ENCODE data around the gene CA5A. TPM values are rescaled to one million over a fixed set of nuclear protein-coding genes. Genes with fewer than 3 reads are reported as not detected.

Gene CA5A
- total and polyA plus RNA-seq, 9 of the 15 experiments (the other 6 are each of a cell fraction or from before 2014, with no cell fraction given), result not detected

DNA sequence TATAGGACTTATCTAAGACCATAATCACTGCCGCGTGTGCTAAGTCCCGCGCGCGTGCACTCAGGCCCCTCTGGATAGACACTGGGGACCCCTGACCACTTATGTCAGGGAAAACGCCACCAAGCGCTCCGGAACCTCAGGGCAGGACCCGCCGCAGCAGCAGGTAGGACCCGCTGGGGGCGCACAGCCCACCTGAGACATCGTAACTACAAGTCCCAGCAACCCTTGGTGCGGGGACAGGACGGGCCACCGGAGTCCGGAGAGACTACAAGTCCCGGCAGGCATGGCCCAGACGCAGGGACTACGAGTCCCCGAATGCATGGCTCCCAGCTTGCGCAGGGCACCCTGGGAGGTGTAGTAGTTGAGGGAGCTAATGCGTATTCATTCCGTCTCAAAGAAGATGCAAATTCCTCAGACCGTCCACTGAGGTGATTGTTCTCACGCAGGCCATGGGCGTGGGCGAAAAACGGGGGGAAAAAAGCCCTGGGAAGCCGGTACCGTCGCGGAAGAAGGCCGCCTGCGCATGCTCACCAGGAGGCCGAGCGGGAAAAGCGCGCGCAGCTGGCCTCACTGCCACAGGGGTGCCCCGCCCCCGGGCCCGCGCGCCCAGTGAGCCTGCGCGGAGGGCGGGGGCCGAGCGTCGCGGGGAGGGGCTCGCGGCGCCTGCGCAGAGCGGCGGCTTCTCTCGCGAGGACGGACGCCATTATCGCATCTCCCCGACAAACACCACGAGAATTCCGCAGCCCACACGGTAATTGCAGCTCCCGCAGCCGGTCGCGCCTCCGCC is 14.6 kb upstream of the CA5A start, which contains the start of gene BANP (continued):
- TF ChIP-seq SIN3A (IDR thresholded peaks at IDR 0.05; ENCODE audit: borderline replicate concordance in 2 of 2, control insufficient read depth in 1 of 2, low read depth in 2 of 2, low read length in 2 of 2), result peak in 1 of 2 experiments; percentile 91; a peak in 2 of 4 replicates
- peak; percentile 77 for TF ChIP-seq PHF20 (IDR thresholded peaks at IDR 0.05; ENCODE audit: partially characterized antibody)
- TF ChIP-seq, protein P1, sequence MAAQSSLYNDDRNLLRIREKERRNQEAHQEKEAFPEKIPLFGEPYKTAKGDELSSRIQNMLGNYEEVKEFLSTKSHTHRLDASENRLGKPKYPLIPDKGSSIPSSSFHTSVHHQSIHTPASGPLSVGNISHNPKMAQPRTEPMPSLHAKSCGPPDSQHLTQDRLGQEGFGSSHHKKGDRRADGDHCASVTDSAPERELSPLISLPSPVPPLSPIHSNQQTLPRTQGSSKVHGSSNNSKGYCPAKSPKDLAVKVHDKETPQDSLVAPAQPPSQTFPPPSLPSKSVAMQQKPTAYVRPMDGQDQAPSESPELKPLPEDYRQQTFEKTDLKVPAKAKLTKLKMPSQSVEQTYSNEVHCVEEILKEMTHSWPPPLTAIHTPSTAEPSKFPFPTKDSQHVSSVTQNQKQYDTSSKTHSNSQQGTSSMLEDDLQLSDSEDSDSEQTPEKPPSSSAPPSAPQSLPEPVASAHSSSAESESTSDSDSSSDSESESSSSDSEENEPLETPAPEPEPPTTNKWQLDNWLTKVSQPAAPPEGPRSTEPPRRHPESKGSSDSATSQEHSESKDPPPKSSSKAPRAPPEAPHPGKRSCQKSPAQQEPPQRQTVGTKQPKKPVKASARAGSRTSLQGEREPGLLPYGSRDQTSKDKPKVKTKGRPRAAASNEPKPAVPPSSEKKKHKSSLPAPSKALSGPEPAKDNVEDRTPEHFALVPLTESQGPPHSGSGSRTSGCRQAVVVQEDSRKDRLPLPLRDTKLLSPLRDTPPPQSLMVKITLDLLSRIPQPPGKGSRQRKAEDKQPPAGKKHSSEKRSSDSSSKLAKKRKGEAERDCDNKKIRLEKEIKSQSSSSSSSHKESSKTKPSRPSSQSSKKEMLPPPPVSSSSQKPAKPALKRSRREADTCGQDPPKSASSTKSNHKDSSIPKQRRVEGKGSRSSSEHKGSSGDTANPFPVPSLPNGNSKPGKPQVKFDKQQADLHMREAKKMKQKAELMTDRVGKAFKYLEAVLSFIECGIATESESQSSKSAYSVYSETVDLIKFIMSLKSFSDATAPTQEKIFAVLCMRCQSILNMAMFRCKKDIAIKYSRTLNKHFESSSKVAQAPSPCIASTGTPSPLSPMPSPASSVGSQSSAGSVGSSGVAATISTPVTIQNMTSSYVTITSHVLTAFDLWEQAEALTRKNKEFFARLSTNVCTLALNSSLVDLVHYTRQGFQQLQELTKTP (IDR thresholded peaks at IDR 0.05; ENCODE audit: low read depth in 1 of 2, partially characterized antibody in 2 of 2), result peak; percentile 56 to 100
- no peak for TF ChIP-seq HNRNPUL1 (IDR thresholded peaks at IDR 0.05; ENCODE audit: low read length)
- peak; percentile 78 for TF ChIP-seq ZNF239 (CRISPR knock-in tag; IDR thresholded peaks at IDR 0.05)
- no peak for TF ChIP-seq ZNF282 (CRISPR knock-in tag; IDR thresholded peaks at IDR 0.05)
- TF ChIP-seq JUNB (CRISPR knock-in tag; conservative IDR thresholded peaks at IDR 0.05), result no peak
- TF ChIP-seq, protein P2, sequence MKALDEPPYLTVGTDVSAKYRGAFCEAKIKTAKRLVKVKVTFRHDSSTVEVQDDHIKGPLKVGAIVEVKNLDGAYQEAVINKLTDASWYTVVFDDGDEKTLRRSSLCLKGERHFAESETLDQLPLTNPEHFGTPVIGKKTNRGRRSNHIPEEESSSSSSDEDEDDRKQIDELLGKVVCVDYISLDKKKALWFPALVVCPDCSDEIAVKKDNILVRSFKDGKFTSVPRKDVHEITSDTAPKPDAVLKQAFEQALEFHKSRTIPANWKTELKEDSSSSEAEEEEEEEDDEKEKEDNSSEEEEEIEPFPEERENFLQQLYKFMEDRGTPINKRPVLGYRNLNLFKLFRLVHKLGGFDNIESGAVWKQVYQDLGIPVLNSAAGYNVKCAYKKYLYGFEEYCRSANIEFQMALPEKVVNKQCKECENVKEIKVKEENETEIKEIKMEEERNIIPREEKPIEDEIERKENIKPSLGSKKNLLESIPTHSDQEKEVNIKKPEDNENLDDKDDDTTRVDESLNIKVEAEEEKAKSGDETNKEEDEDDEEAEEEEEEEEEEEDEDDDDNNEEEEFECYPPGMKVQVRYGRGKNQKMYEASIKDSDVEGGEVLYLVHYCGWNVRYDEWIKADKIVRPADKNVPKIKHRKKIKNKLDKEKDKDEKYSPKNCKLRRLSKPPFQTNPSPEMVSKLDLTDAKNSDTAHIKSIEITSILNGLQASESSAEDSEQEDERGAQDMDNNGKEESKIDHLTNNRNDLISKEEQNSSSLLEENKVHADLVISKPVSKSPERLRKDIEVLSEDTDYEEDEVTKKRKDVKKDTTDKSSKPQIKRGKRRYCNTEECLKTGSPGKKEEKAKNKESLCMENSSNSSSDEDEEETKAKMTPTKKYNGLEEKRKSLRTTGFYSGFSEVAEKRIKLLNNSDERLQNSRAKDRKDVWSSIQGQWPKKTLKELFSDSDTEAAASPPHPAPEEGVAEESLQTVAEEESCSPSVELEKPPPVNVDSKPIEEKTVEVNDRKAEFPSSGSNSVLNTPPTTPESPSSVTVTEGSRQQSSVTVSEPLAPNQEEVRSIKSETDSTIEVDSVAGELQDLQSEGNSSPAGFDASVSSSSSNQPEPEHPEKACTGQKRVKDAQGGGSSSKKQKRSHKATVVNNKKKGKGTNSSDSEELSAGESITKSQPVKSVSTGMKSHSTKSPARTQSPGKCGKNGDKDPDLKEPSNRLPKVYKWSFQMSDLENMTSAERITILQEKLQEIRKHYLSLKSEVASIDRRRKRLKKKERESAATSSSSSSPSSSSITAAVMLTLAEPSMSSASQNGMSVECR (CRISPR knock-in tag; IDR thresholded peaks at IDR 0.05), result peak; percentile 90
- no peak for TF ChIP-seq ZBTB8A (IDR thresholded peaks at IDR 0.05; ENCODE audit: partially characterized antibody)
- TF ChIP-seq MAFF (IDR thresholded peaks at IDR 0.05; ENCODE audit: low read length), result peak; percentile 31; the same call in 1 of the 2 replicates
- TF ChIP-seq, protein P3, sequence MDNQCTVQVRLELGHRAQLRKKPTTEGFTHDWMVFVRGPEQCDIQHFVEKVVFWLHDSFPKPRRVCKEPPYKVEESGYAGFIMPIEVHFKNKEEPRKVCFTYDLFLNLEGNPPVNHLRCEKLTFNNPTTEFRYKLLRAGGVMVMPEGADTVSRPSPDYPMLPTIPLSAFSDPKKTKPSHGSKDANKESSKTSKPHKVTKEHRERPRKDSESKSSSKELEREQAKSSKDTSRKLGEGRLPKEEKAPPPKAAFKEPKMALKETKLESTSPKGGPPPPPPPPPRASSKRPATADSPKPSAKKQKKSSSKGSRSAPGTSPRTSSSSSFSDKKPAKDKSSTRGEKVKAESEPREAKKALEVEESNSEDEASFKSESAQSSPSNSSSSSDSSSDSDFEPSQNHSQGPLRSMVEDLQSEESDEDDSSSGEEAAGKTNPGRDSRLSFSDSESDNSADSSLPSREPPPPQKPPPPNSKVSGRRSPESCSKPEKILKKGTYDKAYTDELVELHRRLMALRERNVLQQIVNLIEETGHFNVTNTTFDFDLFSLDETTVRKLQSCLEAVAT (IDR thresholded peaks at IDR 0.05), result no peak
- peak; percentile 97 for TF ChIP-seq POU5F1 (IDR thresholded peaks at IDR 0.05; ENCODE audit: borderline replicate concordance, low read depth, low read length, partially characterized antibody)
- no peak for TF ChIP-seq SRSF1 (IDR thresholded peaks at IDR 0.05; ENCODE audit: low read depth, low read length)
- TF ChIP-seq, protein P4, sequence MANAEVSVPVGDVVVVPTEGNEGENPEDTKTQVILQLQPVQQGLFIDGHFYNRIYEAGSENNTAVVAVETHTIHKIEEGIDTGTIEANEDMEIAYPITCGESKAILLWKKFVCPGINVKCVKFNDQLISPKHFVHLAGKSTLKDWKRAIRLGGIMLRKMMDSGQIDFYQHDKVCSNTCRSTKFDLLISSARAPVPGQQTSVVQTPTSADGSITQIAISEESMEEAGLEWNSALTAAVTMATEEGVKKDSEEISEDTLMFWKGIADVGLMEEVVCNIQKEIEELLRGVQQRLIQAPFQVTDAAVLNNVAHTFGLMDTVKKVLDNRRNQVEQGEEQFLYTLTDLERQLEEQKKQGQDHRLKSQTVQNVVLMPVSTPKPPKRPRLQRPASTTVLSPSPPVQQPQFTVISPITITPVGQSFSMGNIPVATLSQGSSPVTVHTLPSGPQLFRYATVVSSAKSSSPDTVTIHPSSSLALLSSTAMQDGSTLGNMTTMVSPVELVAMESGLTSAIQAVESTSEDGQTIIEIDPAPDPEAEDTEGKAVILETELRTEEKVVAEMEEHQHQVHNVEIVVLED (CRISPR knock-in tag; IDR thresholded peaks at IDR 0.05), result peak; percentile 88
- TF ChIP-seq MEIS2 (IDR thresholded peaks at IDR 0.05; ENCODE audit: partially characterized antibody), result peak; percentile 97

All from K562 (cell line).